Tibial nerve (tissue), 4 donors: ENCODE results near the gene PTPRE.

ENCODE experiments used
- CTCF ChIP-seq, 5 experiments: fragments of 200-600 bp in 3 of 5; fragments of 450-650 bp in 2 of 5; sonication (generic) in 3 of 5; IDR thresholded peaks; one replicate each; pipeline ENCODE4 v1.5.1; 2016 to 2019; ENCODE audit warnings: antibody characterized with exemption in 5 of 5, mild to moderate bottlenecking in 3 of 5, moderate library complexity in 2 of 5
- EP300 ChIP-seq, 2 donors: sonication (generic); formaldehyde crosslinking; IDR thresholded peaks; one replicate each; pipeline ENCODE4 v1.6.1; 2017; ENCODE audit warnings: antibody characterized with exemption in 2 of 2, mild to moderate bottlenecking in 1 of 2

GRCh38 chr10:127905848-127906261 is 1.0 kb upstream of the PTPRE start:
- TF ChIP-seq CTCF (IDR thresholded peaks at IDR 0.05), result no peak
- TF ChIP-seq EP300 (IDR thresholded peaks at IDR 0.05), result no peak
